Placental pericyte (primary cell): ENCODE measurements around the gene BOD1. TPM values are rescaled to one million over a fixed set of nuclear protein-coding genes. Genes with fewer than 3 reads are reported as not detected.

Experiments
- total RNA-seq: library from RNA; depleted of rRNA; stranded (reverse); fragments of >200 nt; gene quantifications from 2 replicates; pipeline ENCODE4 v1.2.3, GENCODE V29; 2012

The BOD1 gene
- total RNA-seq = 55.0 and 95.0 TPM in 2 replicates

GRCh38 chr5:173616577-173617118 is at the start of gene BOD1:
BOD1 (minus strand) TSS chr5:173616650; CDS start chr5:173616436, 214 bp downstream.

